KOPT-K1 (cell line): ENCODE data around the gene PNMA6F.

ENCODE experiments used
- H3K27ac ChIP-seq: fragments of 200-600 bp; sonication (generic); 2 replicates; pipeline ENCODE4 v1.5.1; 2016; ENCODE audit warnings: antibody characterized with exemption, mild to moderate bottlenecking, low read depth, low read length; ENCODE audit not compliant: poor library complexity, severe bottlenecking
- H3K36me3 ChIP-seq: fragments of 200-600 bp; sonication (generic); 2 replicates; pipeline ENCODE4 v1.5.1; 2017; ENCODE audit warnings: antibody characterized with exemption, mild to moderate bottlenecking, low read length, moderate library complexity; ENCODE audit not compliant: insufficient read depth
- H3K9me3 ChIP-seq: fragments of 200-600 bp; sonication (generic); 2 replicates; pipeline ENCODE4 v1.5.1; 2017; ENCODE audit warnings: antibody characterized with exemption, low read length, mild to moderate bottlenecking; ENCODE audit not compliant: insufficient read depth, poor library complexity, severe bottlenecking

Gene PNMA6F

GRCh38 chrX:153318811-153319210, 2.8 kb downstream of the PNMA6F start:
- Histone ChIP-seq H3K27ac (no peak overlapping the region), H3K9me3 (no peaks in the 10 kb centered on the region), H3K36me3 (no peaks in the 10 kb centered on the region)

GRCh38 chrX:153317996-153318722, 3.4 kb downstream of the PNMA6F start:
- no peaks in the 10 kb centered on the region for H3K36me3 ChIP-seq
- no peak overlapping the region for H3K27ac ChIP-seq
- H3K9me3 ChIP-seq, result no peaks in the 10 kb centered on the region

GRCh38 chrX:153317306-153317705, 4.3 kb downstream of the PNMA6F start:
- Histone ChIP-seq H3K36me3 (no peaks in the 10 kb centered on the region), H3K27ac (no peak overlapping the region), H3K9me3 (no peaks in the 10 kb centered on the region)

- Histone ChIP-seq H3K9me3 (no peaks in the 10 kb centered on the region), H3K36me3 (no peaks in the 10 kb centered on the region), H3K27ac (no peak overlapping the region)
Observed at GRCh38 chrX:153312842-153313241, 8.7 kb downstream of the PNMA6F start.

- H3K36me3 ChIP-seq, result no peaks in the 10 kb centered on the region
- H3K27ac ChIP-seq, result no peak overlapping the region
- no peaks in the 10 kb centered on the region for H3K9me3 ChIP-seq
Observed at GRCh38 chrX:153312041-153312440, 9.5 kb downstream of the PNMA6F start.

- no peaks in the 10 kb centered on the region for H3K36me3 ChIP-seq
- H3K27ac ChIP-seq, result no peak overlapping the region
- H3K9me3 ChIP-seq, result no peaks in the 10 kb centered on the region
Observed at GRCh38 chrX:153310901-153311300, 10.7 kb downstream of the PNMA6F start.

GRCh38 chrX:153307276-153308178, 14.0 kb downstream of the PNMA6F start:
- no peaks in the 10 kb centered on the region for H3K9me3 ChIP-seq
- no peak overlapping the region for H3K27ac ChIP-seq
- H3K36me3 ChIP-seq, result no peaks in the 10 kb centered on the region

- Histone ChIP-seq H3K36me3 (no peaks in the 10 kb centered on the region), H3K27ac (no peak overlapping the region), H3K9me3 (no peaks in the 10 kb centered on the region)
Observed at GRCh38 chrX:153306527-153307115, 14.9 kb downstream of the PNMA6F start.

- Histone ChIP-seq H3K27ac (no peak overlapping the region), H3K9me3 (no peaks in the 10 kb centered on the region), H3K36me3 (no peaks in the 10 kb centered on the region)
Observed at GRCh38 chrX:153305972-153306371, 15.6 kb downstream of the PNMA6F start.

GRCh38 chrX:153304988-153305736, 16.4 kb downstream of the PNMA6F start:
- H3K36me3 ChIP-seq, result no peaks in the 10 kb centered on the region
- H3K9me3 ChIP-seq, result no peaks in the 10 kb centered on the region
- H3K27ac ChIP-seq, result no peak overlapping the region

- H3K9me3 ChIP-seq, result no peaks in the 10 kb centered on the region
- H3K27ac ChIP-seq, result no peak overlapping the region
- H3K36me3 ChIP-seq, result no peaks in the 10 kb centered on the region
Observed at GRCh38 chrX:153303276-153304262, 18.0 kb downstream of the PNMA6F start.

- H3K9me3 ChIP-seq, result no peaks in the 10 kb centered on the region
- H3K36me3 ChIP-seq, result no peaks in the 10 kb centered on the region
- no peak overlapping the region for H3K27ac ChIP-seq
Observed at GRCh38 chrX:153302796-153303195, 18.8 kb downstream of the PNMA6F start.

GRCh38 chrX:153301746-153302145, 19.8 kb downstream of the PNMA6F start:
- no peaks in the 10 kb centered on the region for H3K9me3 ChIP-seq
- H3K36me3 ChIP-seq, result no peaks in the 10 kb centered on the region
- H3K27ac ChIP-seq, result no peak overlapping the region

- no peaks in the 10 kb centered on the region for H3K36me3 ChIP-seq
- H3K27ac ChIP-seq, result no peak overlapping the region
- H3K9me3 ChIP-seq, result no peaks in the 10 kb centered on the region
Observed at GRCh38 chrX:153299855-153300254, 21.7 kb downstream of the PNMA6F start.
